DND-41 (cell line): ENCODE results near the gene PLD1.

ENCODE experiments used
- ATAC-seq: fragments of 200-7000 bp; cut with Tn5 transposase; 3 replicates; pipeline ENCODE4 v1.9.1; 2021; ENCODE audit warnings: low read depth; ENCODE audit not compliant: insufficient read depth
- DNase-seq: peaks from one replicate; pipeline ENCODE4 v3.0.0-alpha.2; 2020
- H2AFZ ChIP-seq: 2 replicates; pipeline ENCODE4 v1.6.0; 2012; ENCODE audit warnings: low read depth, low read length
- H3K27ac ChIP-seq: 2 replicates; pipeline ENCODE4 v1.5.1; 2012; ENCODE audit warnings: low read length, inconsistent platforms
- H3K27me3 ChIP-seq: fragments of 200-600 bp; sonication (generic); 2 replicates; pipeline ENCODE4 v1.6.0; 2012; ENCODE audit warnings: low read length, mild to moderate bottlenecking, inconsistent platforms; ENCODE audit not compliant: insufficient read depth, poor library complexity
- H3K36me3 ChIP-seq: 2 replicates; pipeline ENCODE4 v1.5.1; 2012; ENCODE audit warnings: low read length, inconsistent platforms; ENCODE audit not compliant: insufficient read depth
- H3K4me1 ChIP-seq: 2 replicates; pipeline ENCODE4 v1.5.1; 2012; ENCODE audit warnings: mild to moderate bottlenecking, low read length; ENCODE audit not compliant: insufficient read depth
- H3K4me2 ChIP-seq: 2 replicates; pipeline ENCODE4 v1.6.0; 2012; ENCODE audit warnings: mild to moderate bottlenecking, moderate library complexity, low read length, inconsistent platforms; ENCODE audit not compliant: insufficient read depth
- H3K4me3 ChIP-seq, 2 experiments: fragments of 200-600 bp in 1 of 2; shearing (Covaris generic) in 1 of 2; 2 replicates each; pipeline ENCODE4 v1.5.1; 2012 to 2016; ENCODE audit warnings: inconsistent platforms in 2 of 2, low read length in 2 of 2, mild to moderate bottlenecking in 2 of 2, low read depth in 1 of 2, moderate library complexity in 1 of 2
- H3K79me2 ChIP-seq: 2 replicates; pipeline ENCODE4 v1.6.0; 2012; ENCODE audit warnings: low read length, inconsistent platforms; ENCODE audit not compliant: insufficient read depth
- H3K9ac ChIP-seq: 2 replicates; pipeline ENCODE4 v1.6.0; 2012; ENCODE audit warnings: low read depth, mild to moderate bottlenecking, inconsistent platforms, low read length, moderate library complexity
- H3K9me3 ChIP-seq: 2 replicates; pipeline ENCODE4 v1.5.1; 2012; ENCODE audit warnings: low read length, moderate library complexity, mild to moderate bottlenecking, inconsistent platforms; ENCODE audit not compliant: insufficient read depth, severe bottlenecking
- H4K20me1 ChIP-seq: 2 replicates; pipeline ENCODE4 v1.6.0; 2012; ENCODE audit warnings: low read length; ENCODE audit not compliant: insufficient read depth
- CTCF ChIP-seq: IDR thresholded peaks from 2 replicates; pipeline ENCODE4 v1.5.1; 2012; ENCODE audit warnings: borderline replicate concordance, low read length, moderate library complexity, mild to moderate bottlenecking; ENCODE audit not compliant: poor library complexity, severe bottlenecking; ENCODE audit errors: extremely low read depth
- EZH2 ChIP-seq: IDR thresholded peaks from 3 replicates; pipeline ENCODE4 v1.6.1; 2012; ENCODE audit warnings: borderline replicate concordance, low read depth, mild to moderate bottlenecking, moderate library complexity, low read length, inconsistent platforms; ENCODE audit not compliant: severe bottlenecking

PLD1 gene

DNA sequence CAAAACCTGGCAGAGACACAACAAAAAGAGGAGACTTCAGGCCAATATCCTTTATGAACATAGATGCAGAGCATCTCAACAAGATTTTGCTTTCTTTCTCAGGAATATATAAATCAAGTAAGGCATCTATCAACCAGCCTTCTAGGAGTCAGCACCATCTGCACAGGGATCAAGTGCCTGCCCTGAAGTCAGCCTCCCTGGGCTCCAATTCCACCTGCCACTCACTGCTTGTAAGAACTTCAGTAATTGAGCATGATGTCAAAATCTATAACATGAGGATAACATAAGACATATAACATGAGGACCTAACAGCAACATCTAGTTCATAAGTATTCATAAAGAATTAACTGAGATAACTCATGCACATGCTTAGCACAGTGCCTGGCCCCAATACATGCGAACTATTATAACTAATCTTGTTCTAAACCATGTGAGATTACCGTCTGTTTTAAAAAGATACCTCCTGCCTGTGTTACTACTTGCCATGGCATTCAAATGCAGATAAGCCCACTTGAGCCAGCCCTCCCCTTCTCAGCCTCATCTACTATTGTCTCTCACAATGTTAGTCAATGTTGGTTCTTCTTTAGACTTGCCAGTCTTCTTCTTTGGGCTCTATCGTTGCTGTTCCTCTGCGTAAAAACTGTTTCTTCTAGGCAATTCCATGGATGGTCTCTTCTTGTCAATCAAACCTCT is 91.6 kb downstream of the PLD1 start:
- H3K27ac ChIP-seq: no peak overlapping the region
- H3K79me2 ChIP-seq: no peaks in the 10 kb centered on the region
- no peak overlapping the region for H3K4me2 ChIP-seq
- H3K9me3 ChIP-seq: no peaks in the 10 kb centered on the region
- H2AFZ ChIP-seq: no peak overlapping the region
- no peaks in the 10 kb centered on the region for H3K36me3 ChIP-seq
- DNase-seq (no peak), ATAC-seq (no peak)
- no peak for TF ChIP-seq CTCF
- TF ChIP-seq EZH2: no peak
- H3K4me1 ChIP-seq: no peaks in the 10 kb centered on the region
- no peak overlapping the region for H3K9ac ChIP-seq
- no peaks in the 10 kb centered on the region for H4K20me1 ChIP-seq
- peaks cover 4% of the 10 kb centered on the region for H3K27me3 ChIP-seq
- H3K4me3 ChIP-seq: no peak overlapping the region

DNA sequence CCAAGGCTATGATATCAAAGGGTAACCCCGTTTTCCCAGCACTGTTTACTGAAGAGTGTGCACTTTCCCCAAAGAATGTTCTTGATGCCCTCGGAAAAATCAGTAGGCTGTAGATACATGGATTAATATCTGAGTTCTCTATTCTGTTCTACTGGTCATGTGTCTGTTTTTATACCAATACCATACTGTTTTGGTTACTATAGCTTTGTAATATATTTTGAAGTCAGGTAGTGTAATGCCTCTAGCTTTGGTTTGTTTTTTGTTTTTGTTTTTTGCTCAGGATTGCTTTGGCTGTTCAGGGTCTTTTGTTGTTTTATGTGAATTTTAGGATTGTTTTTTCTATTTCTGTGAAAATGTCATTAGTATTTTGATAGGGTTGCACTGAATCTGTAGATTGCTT is 95.1 kb downstream of the PLD1 start:
- DNase-seq: no peak
- no peak for TF ChIP-seq EZH2
- no peak for TF ChIP-seq CTCF
- Histone ChIP-seq H3K27ac (no peak overlapping the region), H3K36me3 (no peaks in the 10 kb centered on the region), H3K27me3 (peaks cover 4% of the 10 kb centered on the region), H2AFZ (no peak overlapping the region), H3K9me3 (no peaks in the 10 kb centered on the region), H3K4me2 (no peak overlapping the region), H3K9ac (no peak overlapping the region), H4K20me1 (no peaks in the 10 kb centered on the region), H3K79me2 (no peaks in the 10 kb centered on the region), H3K4me3 (no peak overlapping the region), H3K4me1 (no peaks in the 10 kb centered on the region)
- ATAC-seq: no peak

DNA sequence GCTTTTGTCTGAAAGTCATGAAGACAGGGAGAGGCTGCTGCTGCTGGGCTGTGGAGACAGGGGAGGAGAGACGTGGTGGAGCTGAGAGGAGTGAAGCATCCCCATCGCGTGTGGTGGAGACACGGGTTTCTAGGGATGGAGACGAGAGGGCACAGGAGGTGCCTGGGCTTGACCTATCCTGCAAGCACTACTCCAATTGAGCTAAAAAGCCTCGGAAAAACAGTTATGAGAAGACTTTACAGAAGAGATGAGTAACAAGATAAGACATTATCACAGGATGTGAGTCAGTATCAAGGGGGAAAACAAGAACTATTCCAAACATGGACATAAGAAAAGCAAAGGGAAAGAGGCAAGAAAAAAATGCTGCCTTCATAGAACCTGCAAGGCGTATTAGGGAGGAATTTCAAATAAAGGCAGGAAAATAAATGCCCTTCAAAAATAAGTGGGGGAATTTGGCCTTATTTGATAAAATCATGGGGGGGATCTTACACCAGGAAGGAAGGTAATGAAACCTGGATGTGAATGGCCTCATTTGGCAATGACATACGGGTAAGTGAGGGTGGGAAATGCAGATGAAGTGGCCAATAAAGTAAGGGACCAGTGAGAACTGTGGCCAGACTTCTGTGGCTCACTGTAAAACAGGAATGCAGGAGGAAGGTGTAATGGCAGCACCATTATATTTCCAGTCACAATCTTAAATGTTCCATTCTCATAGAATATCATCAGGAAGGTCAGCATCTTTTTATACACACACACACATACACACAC is 97.9 kb downstream of the PLD1 start:
- no peak for DNase-seq
- no peak for ATAC-seq
- H3K4me2 ChIP-seq: no peak overlapping the region
- no peak overlapping the region for H3K4me3 ChIP-seq
- no peaks in the 10 kb centered on the region for H3K4me1 ChIP-seq
- H2AFZ ChIP-seq: no peak overlapping the region
- H4K20me1 ChIP-seq: no peaks in the 10 kb centered on the region
- H3K79me2 ChIP-seq: no peaks in the 10 kb centered on the region
- no peak for TF ChIP-seq EZH2
- no peak for TF ChIP-seq CTCF
- H3K27ac ChIP-seq: no peak overlapping the region
- H3K36me3 ChIP-seq: no peaks in the 10 kb centered on the region
- H3K9me3 ChIP-seq: no peaks in the 10 kb centered on the region
- H3K27me3 ChIP-seq: no peaks in the 10 kb centered on the region
- no peak overlapping the region for H3K9ac ChIP-seq
